Epithelial cell of proximal tubule (primary cell): Measurements from ENCODE around the gene GPR146. TPM values are rescaled to one million over a fixed set of nuclear protein-coding genes. Genes with fewer than 3 reads are reported as not detected.
A peak's percentile ranks its signal among the peaks of the same experiment; 100 is the strongest.

Experiments
- DNase-seq: peaks from one replicate; pipeline ENCODE4 v3.0.0-alpha.2; 2011; ENCODE audit warnings: low read depth
- H3K4me3 ChIP-seq: 2 replicates; pipeline ENCODE4 v1.5.1; 2011; ENCODE audit warnings: low read depth, mild to moderate bottlenecking, low read length
- CTCF ChIP-seq: conservative IDR thresholded peaks from 2 replicates; pipeline ENCODE4 v1.5.1; 2012; ENCODE audit warnings: low read depth, mild to moderate bottlenecking, low read length
- total RNA-seq: library from RNA; depleted of rRNA; stranded (reverse); fragments of >200 nt; gene quantifications from 2 replicates; pipeline ENCODE4 v1.2.3, GENCODE V29; 2015

GPR146 gene
- total RNA-seq, 1 donor from 2014 or later = 0.23 TPM

DNA sequence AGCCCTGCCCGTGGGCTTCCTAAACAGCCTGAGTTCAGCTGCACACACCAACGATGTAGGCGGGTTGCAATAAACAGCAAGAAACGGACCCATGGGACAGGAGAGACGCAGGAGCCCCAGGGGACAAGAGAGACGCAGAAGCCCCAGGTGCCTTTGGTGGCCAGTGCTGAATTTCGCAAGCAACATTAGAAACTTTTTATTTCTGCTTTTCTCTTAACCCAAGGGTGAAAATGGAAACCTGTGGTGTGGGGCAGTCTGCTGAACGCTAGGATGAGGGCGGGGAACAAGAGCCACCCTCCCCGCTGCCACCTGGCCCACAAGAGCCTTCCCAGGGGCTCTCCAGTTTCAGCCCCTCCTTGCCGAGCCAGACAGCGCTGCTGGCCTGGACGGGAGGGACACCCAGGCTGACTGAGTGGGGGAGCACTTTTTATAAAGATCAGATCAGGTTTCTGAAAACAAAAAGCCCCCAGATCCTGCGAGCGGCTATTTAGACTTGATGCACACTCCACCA, 20.0 kb upstream of the GPR146 start:
- no peak overlapping the region for H3K4me3 ChIP-seq
- no peak for DNase-seq
- no peak for TF ChIP-seq CTCF

DNA sequence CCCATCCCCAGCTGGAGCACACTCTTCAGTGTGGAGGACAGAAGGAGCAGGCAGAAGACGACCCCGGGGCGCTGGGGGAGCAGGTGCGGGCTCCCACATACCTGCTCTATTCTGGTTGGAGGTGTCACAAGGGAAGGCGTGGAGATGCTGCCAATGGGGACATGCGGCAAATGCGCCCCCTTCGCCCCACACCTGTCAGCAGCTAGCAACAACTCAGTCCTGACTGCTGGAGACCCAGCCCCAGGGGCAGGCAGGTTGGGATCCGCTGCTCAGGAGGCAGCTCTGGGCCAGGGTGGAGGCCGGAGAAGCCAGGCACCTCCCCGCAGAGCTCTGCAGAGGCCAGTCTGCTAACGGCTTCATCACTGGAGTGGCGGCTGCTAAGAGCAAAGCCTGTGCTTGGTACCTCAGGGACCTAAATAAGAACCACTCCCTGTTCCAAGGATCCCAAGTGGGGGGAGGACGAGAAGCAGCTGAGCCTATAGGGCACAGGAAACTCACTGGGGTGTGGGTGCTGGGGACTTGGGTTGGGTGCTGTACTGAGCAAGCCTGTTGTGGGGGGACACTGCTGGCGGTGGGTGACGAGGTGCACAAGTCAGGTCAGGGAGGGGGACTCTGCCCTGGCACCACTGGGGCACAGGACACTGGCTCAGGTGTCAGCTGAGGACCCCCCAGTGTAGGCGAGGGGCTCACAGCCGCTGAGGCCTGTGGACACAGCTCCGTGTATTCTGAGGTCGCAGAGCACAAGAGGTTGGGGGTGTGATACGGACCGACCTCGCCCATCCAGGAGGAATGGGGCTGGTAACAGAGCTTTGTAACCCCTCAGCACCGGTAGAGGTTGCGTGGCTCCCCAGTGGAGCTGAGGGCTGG, 19.2 kb upstream of the GPR146 start:
- no peak overlapping the region for H3K4me3 ChIP-seq
- no peak for TF ChIP-seq CTCF
- no peak for DNase-seq

DNA sequence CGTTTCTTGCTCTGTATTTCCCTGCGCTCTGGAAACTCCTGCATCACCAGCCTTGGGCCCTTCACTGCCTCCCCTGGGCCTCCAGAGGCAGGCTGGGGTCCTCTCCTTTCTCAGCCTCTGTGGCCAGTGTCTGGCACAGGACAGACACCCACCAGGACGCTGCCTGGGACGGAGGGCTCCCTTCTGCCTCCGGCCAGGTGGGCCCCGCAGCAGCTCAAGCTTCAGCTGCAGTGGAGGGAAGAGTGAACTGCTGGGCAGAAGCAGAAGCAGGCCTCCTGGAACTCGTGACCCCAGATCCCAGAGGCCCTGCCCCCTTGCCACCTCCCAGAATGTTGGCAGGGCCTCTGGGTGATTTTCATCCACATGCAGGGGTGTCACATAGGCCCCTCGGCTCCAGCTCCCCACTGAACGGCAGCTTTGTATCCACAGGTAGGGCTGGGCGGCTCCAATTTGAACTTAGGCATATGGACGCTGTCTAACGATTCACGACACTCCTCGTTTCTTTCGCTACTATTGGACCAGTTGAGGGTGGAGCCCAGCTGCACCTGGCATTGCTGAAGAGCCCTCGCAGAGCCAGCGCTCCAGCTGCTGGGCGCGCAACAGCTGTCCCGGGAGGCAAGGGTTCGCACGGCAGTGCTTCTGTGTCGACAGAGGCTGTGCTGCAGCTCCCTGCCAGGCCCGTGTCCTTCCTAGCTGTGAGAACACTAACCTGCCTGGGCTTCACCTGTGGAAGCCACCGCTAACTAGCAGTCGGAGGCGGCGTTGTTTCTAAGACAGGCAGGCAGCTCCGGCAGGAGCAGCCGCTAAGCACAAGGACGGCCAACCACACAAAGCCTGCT, 18.4 kb upstream of the GPR146 start:
- no peak for TF ChIP-seq CTCF
- no peak overlapping the region for H3K4me3 ChIP-seq
- DNase-seq = no peak

DNA sequence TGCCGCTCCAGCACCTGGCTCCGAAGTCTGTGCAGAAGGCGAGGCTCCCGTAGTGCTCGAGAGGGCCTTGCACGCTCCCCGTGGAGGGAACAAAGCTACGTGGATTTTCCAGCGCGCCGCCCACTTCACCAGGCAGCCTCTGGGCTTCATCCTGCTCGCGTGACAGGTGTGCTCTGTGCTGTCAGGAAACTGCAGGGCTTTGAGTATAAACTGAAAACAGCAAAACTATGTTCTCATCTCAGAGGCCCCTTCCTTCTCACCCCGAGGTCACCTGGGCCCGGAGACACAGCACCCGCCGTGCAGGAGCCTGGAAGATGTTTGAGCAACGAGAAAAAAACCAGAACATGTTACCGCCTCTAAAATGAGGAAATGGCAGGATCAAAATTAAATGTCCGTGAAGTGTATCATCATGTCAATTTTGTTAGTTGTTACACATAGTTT, 17.6 kb upstream of the GPR146 start:
- H3K4me3 ChIP-seq = peak overlapping the region; percentile 73
- TF ChIP-seq CTCF = no peak
- DNase-seq = no peak

DNA sequence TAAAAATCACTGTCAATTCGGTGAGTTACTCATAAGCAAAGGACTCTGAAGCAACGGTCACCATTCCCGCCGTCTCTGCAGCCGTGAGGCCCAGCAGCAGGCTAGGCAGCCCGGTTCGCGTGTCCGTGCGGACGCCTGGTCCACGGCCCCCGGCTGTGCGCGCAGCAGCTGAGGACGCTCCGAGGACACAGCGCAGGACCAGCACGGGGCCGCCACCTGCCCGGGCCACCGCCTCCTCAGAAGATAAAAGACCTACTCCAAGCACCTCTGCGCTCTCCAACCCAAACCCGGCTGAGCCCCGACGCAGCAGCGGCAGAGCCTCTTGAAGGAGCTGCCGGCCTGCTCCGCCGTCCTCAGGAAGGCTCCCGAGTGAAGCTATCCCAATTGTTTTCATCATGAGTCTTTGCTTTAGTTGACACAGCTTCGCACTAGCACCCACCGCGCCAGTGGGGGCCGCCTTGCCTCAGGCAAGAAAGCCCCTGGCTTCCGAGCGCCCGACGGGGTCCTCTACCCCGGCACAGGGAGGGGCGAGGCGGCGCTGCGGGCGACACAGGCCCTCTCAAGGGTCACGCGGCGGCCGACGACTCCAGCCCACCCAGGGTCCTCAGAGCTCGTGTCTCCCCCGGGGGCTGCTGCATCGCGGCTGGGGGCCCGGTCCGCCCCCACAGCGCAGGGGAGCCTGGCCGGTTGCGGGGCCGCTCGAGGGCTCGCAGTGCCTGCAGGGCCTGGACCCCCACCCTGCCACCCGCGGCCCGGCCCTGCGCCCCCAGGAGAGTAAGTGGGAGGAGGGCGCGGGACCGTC, 16.9 kb upstream of the GPR146 start:
- peak overlapping the region; percentile 73 for H3K4me3 ChIP-seq
- TF ChIP-seq CTCF = no peak
- no peak for DNase-seq

DNA sequence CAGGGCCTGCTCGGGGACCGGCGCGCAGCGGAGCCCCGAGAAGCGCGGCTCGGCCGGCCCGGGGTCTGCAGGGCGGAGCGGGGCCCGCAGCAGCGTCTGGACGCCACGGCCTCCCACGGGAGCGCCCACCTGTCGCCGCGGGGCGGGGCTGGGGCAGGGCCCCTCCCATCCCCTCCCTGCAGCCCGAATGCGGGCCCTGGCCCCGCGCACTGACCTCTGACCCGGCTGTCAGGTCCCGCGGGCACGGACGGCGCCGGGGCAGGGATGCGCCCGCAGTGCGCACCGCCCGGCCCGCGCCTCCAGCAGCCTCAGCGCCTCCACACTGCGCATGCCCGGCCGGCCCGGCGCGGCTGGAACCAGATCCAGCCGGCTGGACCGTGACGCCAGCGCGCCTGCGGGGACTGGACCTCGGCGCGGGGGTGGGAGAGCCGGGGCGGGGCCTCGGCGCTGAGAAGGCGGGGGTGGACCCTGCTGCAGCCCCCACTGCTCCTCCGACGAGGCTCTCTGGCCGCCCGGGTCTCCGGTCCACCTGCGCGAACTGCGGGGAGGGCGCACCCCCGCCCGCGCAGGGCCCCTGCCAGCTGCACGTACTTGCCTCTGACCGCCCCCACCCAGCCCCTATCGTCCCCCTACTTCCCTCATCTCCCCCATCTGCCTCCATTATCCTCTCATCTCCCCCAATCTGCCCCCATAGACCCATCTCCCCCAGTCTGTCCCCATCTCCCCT, 16.1 kb upstream of the GPR146 start:
- H3K4me3 ChIP-seq = peak overlapping the region; percentile 73
- DNase-seq = no peak
- TF ChIP-seq CTCF = no peak
